GM12801 (cell line): Measurements from ENCODE around the gene CXorf38.

Source experiments
- CTCF ChIP-seq: IDR thresholded peaks from one replicate; pipeline ENCODE4 v1.5.1; 2011; ENCODE audit warnings: control low read depth; ENCODE audit not compliant: insufficient read length; ENCODE audit errors: extremely low read depth

CXorf38 gene

GRCh38 chrX:40578039-40578695, 69.2 kb downstream of the CXorf38 start:
- no peak for TF ChIP-seq CTCF
